HEK293T (cell line): Measurements from ENCODE around the gene MACROD1.

ENCODE experiments used
- CTCF ChIA-PET: fragments of 350-600 bp; formaldehyde crosslinking; extraction: SDS; loops from one replicate; lab custom pipeline; 2021; ENCODE audit warnings: antibody characterized with exemption, inconsistent platforms; lab: Yijun Ruan, JAX
- POLR2A ChIA-PET: fragments of 350-600 bp; formaldehyde crosslinking; extraction: SDS; loops from one replicate; lab custom pipeline; 2020; ENCODE audit warnings: antibody characterized with exemption, inconsistent platforms; lab: Yijun Ruan, JAX
- DNase-seq: peaks from one replicate; pipeline ENCODE4 v3.0.0; 2012; ENCODE audit warnings: mixed read lengths; ENCODE audit errors: extremely low spot score
- ARNT ChIP-seq: fragments of 450-650 bp; IDR thresholded peaks from 2 replicates; pipeline ENCODE4 v1.6.1; 2017; ENCODE audit warnings: mild to moderate bottlenecking
- BHLHE40 ChIP-seq: fragments of 450-650 bp; IDR thresholded peaks from 2 replicates; pipeline ENCODE4 v1.6.1; 2016; ENCODE audit warnings: mild to moderate bottlenecking, moderate library complexity, borderline replicate concordance
- CTBP1 ChIP-seq: fragments of 450-650 bp; IDR thresholded peaks from 2 replicates; pipeline ENCODE4 v1.6.1; 2016; ENCODE audit warnings: borderline replicate concordance
- ELF4 ChIP-seq: fragments of 450-650 bp; IDR thresholded peaks from 2 replicates; pipeline ENCODE4 v1.6.1; 2017; ENCODE audit warnings: antibody characterized with exemption
- FOXA1 ChIP-seq: fragments of 450-650 bp; IDR thresholded peaks from 2 replicates; pipeline ENCODE4 v1.6.1; 2016; ENCODE audit warnings: mild to moderate bottlenecking
- FOXK2 ChIP-seq: fragments of 450-650 bp; IDR thresholded peaks from 2 replicates; pipeline ENCODE4 v1.6.1; 2016; ENCODE audit warnings: mild to moderate bottlenecking
- FOXM1 ChIP-seq: fragments of 450-650 bp; IDR thresholded peaks from 2 replicates; pipeline ENCODE4 v1.6.1; 2017; ENCODE audit warnings: mild to moderate bottlenecking, borderline replicate concordance
- HDGF ChIP-seq: fragments of 450-650 bp; IDR thresholded peaks from 2 replicates; pipeline ENCODE4 v1.6.1; 2017; ENCODE audit warnings: antibody characterized with exemption, borderline replicate concordance
- L3MBTL2 ChIP-seq: fragments of 450-650 bp; conservative IDR thresholded peaks from 2 replicates; pipeline ENCODE4 v1.6.1; 2016; ENCODE audit warnings: mild to moderate bottlenecking
- LEF1 ChIP-seq: fragments of 450-650 bp; IDR thresholded peaks from 2 replicates; pipeline ENCODE4 v1.6.1; 2017; ENCODE audit warnings: mild to moderate bottlenecking, borderline replicate concordance
- NFRKB ChIP-seq: fragments of 450-650 bp; IDR thresholded peaks from 2 replicates; pipeline ENCODE4 v1.6.1; 2016; ENCODE audit warnings: mild to moderate bottlenecking, moderate library complexity
- SP1 ChIP-seq: fragments of 450-650 bp; IDR thresholded peaks from 2 replicates; pipeline ENCODE4 v1.6.1; 2017
- SUZ12 ChIP-seq: fragments of 450-650 bp; IDR thresholded peaks from 2 replicates; pipeline ENCODE4 v1.6.1; 2016; ENCODE audit warnings: mild to moderate bottlenecking
- TARDBP ChIP-seq: fragments of 450-650 bp; IDR thresholded peaks from 2 replicates; pipeline ENCODE4 v1.6.1; 2016
- ZNF384 ChIP-seq: fragments of 450-650 bp; IDR thresholded peaks from 2 replicates; pipeline ENCODE4 v1.6.1; 2016
- TF ChIP-seq, protein P1 (sequence below): fragments of 450-650 bp; IDR thresholded peaks from 2 replicates; pipeline ENCODE4 v1.6.1; 2016

The MACROD1 gene

DNA sequence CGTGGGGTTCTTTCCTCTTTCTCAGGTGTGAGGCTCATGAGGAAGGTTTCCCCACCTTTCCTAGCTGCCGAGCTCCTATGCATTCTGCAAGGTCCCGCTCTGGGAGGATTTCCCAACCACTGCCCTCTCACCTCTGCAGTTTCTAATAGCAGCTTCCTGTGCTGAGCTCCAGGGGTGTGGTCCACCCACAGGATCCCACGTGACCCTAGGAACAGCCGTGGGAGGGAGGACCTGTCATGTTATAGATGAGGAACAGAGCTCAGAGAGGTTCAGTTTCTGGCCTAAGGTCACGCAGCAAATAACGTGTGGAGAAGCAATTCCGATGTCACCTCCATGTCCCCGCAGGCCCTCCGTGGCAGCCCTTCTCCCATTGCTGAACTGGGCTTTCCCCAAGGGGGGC lies 91.7 kb downstream of the MACROD1 start:
- DNase-seq = no peak
- no peak for TF ChIP-seq HDGF
- TF ChIP-seq BHLHE40 = no peak

DNA sequence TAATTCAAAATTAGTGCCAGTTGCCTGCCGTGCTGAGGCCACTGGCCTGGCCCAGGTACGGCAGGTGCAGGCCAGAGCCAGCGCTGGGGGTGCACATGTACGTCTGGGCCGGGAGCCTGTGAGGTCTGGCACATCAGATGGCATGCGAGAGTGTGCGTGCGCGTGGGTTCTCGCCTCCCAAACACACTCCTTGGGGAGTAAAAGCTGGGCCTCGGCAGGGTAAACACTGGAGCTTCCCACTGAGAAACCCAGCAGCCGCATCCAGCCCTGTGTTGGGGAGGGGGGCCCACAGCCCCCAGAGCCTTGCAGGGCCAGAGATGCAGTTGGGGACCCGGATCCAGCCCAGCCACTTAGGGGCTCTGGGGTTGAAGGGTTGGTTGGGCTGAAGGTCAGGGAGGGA lies 92.4 kb downstream of the MACROD1 start:
- ChIA-PET POLR2A (no interaction called here), CTCF (no interaction called here)
- TF ChIP-seq LEF1 (no peak), FOXM1 (no peak), TARDBP (no peak), ZNF384 (no peak), ARNT (no peak), SP1 (no peak), HDGF (no peak), L3MBTL2 (no peak), FOXA1 (no peak), ELF4 (no peak), CTBP1 (no peak), BHLHE40 (no peak), FOXK2 (no peak), SUZ12 (no peak), NFRKB (no peak)
- TF ChIP-seq, protein P1, sequence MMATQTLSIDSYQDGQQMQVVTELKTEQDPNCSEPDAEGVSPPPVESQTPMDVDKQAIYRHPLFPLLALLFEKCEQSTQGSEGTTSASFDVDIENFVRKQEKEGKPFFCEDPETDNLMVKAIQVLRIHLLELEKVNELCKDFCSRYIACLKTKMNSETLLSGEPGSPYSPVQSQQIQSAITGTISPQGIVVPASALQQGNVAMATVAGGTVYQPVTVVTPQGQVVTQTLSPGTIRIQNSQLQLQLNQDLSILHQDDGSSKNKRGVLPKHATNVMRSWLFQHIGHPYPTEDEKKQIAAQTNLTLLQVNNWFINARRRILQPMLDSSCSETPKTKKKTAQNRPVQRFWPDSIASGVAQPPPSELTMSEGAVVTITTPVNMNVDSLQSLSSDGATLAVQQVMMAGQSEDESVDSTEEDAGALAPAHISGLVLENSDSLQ = no peak
- DNase-seq = no peak

More for the DNA sequence above, 91.7 kb downstream of the MACROD1 start:
- ChIA-PET CTCF (no interaction called here), POLR2A (no interaction called here)

DNA sequence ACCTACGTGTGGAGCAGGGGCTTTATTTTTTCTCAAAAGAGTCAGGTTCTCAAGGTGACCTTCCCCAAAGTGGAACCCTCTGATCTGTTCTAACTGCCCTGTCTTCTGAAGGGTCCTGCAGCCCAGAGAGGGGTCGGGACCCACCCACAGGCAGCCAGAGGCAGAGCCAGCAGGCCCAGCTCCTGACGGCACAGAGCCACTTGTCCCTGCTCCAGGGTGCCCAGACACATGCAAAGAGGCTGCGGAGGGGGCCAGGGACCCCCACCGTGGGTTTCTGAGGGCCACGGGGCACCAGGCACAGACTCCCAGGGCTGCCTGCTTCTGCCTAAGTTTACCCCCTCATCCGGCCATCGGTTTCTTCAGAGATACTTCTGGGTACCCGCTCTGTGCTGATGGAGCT lies 93.0 kb downstream of the MACROD1 start:
- DNase-seq = no peak
- ChIA-PET CTCF (no interaction called here), POLR2A (no interaction called here)
- TF ChIP-seq ZNF384 (no peak), ELF4 (no peak), FOXA1 (no peak), ARNT (no peak), BHLHE40 (no peak), TARDBP (no peak), L3MBTL2 (no peak), LEF1 (no peak), SUZ12 (no peak), FOXK2 (no peak), NFRKB (no peak), HDGF (no peak), FOXM1 (no peak)
- TF ChIP-seq, protein P1 = no peak

DNA sequence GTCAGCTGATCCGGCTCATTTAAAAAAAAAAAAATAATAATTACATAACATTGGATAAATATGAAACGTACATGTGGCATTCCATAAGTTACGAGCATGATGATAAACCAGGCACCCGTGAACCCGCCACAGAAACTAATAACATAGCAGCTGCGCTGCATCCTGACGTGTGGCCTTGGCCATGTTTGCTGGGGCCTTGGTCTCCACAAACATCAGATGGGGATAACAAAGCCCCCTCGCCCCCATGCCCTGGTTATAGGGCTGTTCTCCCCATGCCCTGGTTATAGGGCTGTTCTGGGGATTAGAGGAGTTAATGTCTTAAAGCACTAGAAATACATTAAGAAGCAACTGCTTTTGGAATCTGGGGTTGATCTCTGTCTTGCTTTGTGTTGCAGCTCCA lies 93.5 kb downstream of the MACROD1 start:
- TF ChIP-seq TARDBP (no peak), ZNF384 (no peak), FOXM1 (no peak), HDGF (no peak), ARNT (no peak), SUZ12 (no peak), CTBP1 (no peak), SP1 (no peak), LEF1 (no peak), FOXK2 (no peak), FOXA1 (no peak), BHLHE40 (no peak), L3MBTL2 (no peak), NFRKB (no peak), ELF4 (no peak)
- TF ChIP-seq, protein P1 = no peak
- CTCF ChIA-PET = no interaction called here
- DNase-seq = no peak
- POLR2A ChIA-PET = no interaction called here

DNA sequence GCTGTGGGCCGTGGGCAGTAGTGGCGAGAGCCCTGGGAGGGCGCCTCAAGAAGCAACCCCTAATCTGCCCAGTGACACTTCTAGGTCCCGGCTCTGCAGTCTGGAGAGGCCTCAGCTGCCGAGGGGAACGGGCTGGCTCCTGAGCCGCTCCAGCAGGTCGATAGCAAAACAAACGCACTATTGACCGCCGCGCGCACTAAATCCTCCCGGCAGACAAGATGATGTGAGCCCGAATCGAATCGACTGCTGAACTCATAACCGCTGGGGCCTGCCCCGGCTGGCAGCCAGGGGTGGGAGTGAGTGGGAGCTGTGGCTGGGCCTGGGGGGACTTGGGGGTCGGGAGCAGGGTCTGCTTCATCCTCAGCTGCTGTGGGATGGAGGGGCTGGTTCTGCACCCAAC lies 94.1 kb downstream of the MACROD1 start:
- no peak for DNase-seq
- ChIA-PET CTCF (no interaction called here), POLR2A (no interaction called here)
- TF ChIP-seq ZNF384 (no peak), SP1 (no peak), TARDBP (no peak), LEF1 (no peak), NFRKB (no peak), BHLHE40 (no peak), CTBP1 (no peak), FOXM1 (no peak), FOXA1 (no peak), ARNT (no peak), L3MBTL2 (no peak), ELF4 (no peak), SUZ12 (no peak), FOXK2 (no peak), HDGF (no peak)
- TF ChIP-seq, protein P1 = no peak

DNA sequence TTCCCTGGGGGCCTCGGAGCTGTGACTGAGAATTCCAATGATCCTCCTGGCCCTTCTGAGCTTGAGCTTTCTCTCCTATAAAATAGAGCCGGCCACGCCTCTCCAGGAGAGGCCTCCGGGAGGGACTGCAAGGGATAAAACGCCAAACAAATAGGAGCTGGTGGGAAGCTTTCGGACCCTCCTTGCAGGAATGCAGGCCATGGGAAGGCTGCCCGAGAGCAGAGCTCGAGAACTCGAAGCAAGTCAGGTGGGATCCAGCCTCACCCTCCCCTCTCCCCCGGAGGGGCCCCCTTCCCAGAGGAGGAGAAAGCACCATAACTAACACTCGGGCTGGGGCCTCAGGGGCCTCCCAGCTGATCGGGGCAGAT lies 95.6 kb downstream of the MACROD1 start:
- POLR2A ChIA-PET = interaction anchor here (1.0 kb wide), 1 partner anchor 95 kb away, joined by 3 read pairs; no protein-coding TSS in a partner anchor
- TF ChIP-seq, protein P1 = no peak
- TF ChIP-seq FOXM1 = no peak
- TF ChIP-seq ZNF384 = no peak
- TF ChIP-seq FOXK2 = no peak
- TF ChIP-seq SUZ12 = no peak
- no peak for TF ChIP-seq CTBP1
- TF ChIP-seq FOXA1 = no peak
- TF ChIP-seq L3MBTL2 = no peak
- TF ChIP-seq ARNT = no peak
- TF ChIP-seq ELF4 = no peak
- no peak for TF ChIP-seq LEF1
- TF ChIP-seq NFRKB = no peak
- TF ChIP-seq TARDBP = no peak
- no peak for TF ChIP-seq HDGF
- no peak for TF ChIP-seq BHLHE40
- CTCF ChIA-PET = no interaction called here

More for the DNA sequence above, 95.6 kb downstream of the MACROD1 start:
- DNase-seq = peak; percentile 37
